PFSK-1 (cell line): ENCODE data around the gene KRT81.

Experiments used
- POLR2AphosphoS5 ChIP-seq: IDR thresholded peaks from 2 replicates; pipeline ENCODE4 v1.6.1; 2012; ENCODE audit warnings: low read depth, mild to moderate bottlenecking, control low read depth, low read length, moderate library complexity
- TAF1 ChIP-seq: IDR thresholded peaks from 2 replicates; pipeline ENCODE4 v1.6.1; 2012; ENCODE audit warnings: low read length, control low read depth, borderline replicate concordance; ENCODE audit not compliant: insufficient read depth

DNA sequence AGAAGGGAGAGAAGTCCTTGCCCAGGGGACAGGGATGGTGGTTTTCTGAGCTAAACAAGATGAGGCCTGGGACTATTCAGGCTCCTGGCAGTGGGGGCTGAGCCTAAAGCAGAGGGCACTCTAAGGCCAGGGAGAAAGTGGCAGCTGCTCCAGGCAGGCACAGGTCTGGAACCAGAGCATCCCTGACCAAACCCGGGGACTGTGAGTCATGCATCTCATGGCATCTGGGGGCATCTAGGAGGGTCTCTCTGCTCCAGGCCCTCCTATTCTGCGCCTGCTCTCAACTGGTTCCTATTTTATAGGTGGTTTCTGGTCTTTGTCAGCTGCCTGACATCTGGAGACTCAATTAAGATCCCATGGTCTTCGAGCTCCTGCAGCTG lies 46.7 kb downstream of the KRT81 start:
- TF ChIP-seq POLR2AphosphoS5 (no peak), TAF1 (no peak)
